ENCODE data around the gene MTIF2.

DNA sequence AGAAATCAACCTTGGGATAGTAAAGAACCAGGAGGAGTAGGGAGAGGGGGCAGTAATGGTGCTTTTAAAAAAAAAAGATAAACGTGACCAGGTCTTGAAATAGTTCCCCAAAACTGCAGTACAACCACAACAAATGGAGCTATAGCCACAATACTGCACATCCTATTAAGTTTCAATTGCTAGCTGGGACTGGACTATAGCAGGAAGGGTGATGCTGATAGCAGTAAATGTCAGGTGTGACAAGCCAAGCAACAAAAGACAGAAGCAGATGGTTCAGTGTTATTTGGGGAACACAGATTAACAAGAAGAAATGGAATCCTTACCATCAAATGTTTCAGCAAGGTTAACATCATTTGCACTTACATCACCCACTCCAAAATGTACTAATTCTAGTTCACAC, 26.4 kb downstream of the MTIF2 start:
- TF ChIP-seq EZH2 (IDR thresholded peaks at IDR 0.05; ENCODE audit: insufficient read depth, poor library complexity, severe bottlenecking) (no peak), EZH2phosphoT487 (IDR thresholded peaks at IDR 0.05; ENCODE audit: insufficient read depth, low read depth) (no peak)
